Measurements from ENCODE around the gene NAT14. TPM values are rescaled to one million over a fixed set of nuclear protein-coding genes. Genes with fewer than 3 reads are reported as not detected.

Gene NAT14
- total RNA-seq, 1 donor from 2014 or later: 37.7 TPM

GRCh38 chr19:55443045-55443823, 41.8 kb upstream of the NAT14 start, which contains the start of gene SHISA7:
Gene SHISA7, minus strand, starts transcription at chr19:55443300. Its CDS starts 437 bp downstream, at chr19:55442863.
- DNase-seq (ENCODE audit: low spot score): no peak
- H3K4me1 Mint-ChIP-seq (ENCODE audit: unreplicated experiment): peaks cover 15% of the 10 kb centered on the region
- H3K27me3 Mint-ChIP-seq (ENCODE audit: unreplicated experiment): peaks cover 50% of the 10 kb centered on the region
- H3K9me3 Mint-ChIP-seq (ENCODE audit: unreplicated experiment): peaks cover 3% of the 10 kb centered on the region
- no peak within 1 kb of the TSS for H3K4me3 Mint-ChIP-seq (ENCODE audit: unreplicated experiment)
- TF ChIP-seq CTCF (IDR thresholded peaks at IDR 0.05; ENCODE audit: unreplicated experiment): no peak
- peaks cover 17% of the 10 kb centered on the region for H3K36me3 Mint-ChIP-seq (ENCODE audit: low read depth, unreplicated experiment)
- no peak within 1 kb of the TSS for H3K27ac Mint-ChIP-seq (ENCODE audit: unreplicated experiment)

- H3K9me3 Mint-ChIP-seq (ENCODE audit: unreplicated experiment): peaks cover 3% of the 10 kb centered on the region
- peaks cover 15% of the 10 kb centered on the region for H3K4me1 Mint-ChIP-seq (ENCODE audit: unreplicated experiment)
- H3K4me3 Mint-ChIP-seq (ENCODE audit: unreplicated experiment): no peak overlapping the region
- H3K36me3 Mint-ChIP-seq (ENCODE audit: low read depth, unreplicated experiment): peaks cover 17% of the 10 kb centered on the region
- no peak for DNase-seq (ENCODE audit: low spot score)
- peaks cover 47% of the 10 kb centered on the region for H3K27me3 Mint-ChIP-seq (ENCODE audit: unreplicated experiment)
- TF ChIP-seq CTCF (IDR thresholded peaks at IDR 0.05; ENCODE audit: unreplicated experiment): no peak
- H3K27ac Mint-ChIP-seq (ENCODE audit: unreplicated experiment): no peak overlapping the region
Observed at GRCh38 chr19:55443824-55444480, 41.0 kb upstream of the NAT14 start.

GRCh38 chr19:55444646-55445045, 40.3 kb upstream of the NAT14 start:
- peaks cover 42% of the 10 kb centered on the region for H3K27me3 Mint-ChIP-seq (ENCODE audit: unreplicated experiment)
- no peak for DNase-seq (ENCODE audit: low spot score)
- H3K4me1 Mint-ChIP-seq (ENCODE audit: unreplicated experiment): peaks cover 15% of the 10 kb centered on the region

GRCh38 chr19:55446060-55446459, 38.9 kb upstream of the NAT14 start:
- Mint-ChIP-seq H3K4me3 (ENCODE audit: unreplicated experiment) (peak overlapping the region; percentile 86), H3K27me3 (ENCODE audit: unreplicated experiment) (peaks cover 42% of the 10 kb centered on the region), H3K27ac (ENCODE audit: unreplicated experiment) (peak overlapping the region; percentile 13), H3K4me1 (ENCODE audit: unreplicated experiment) (peaks cover 11% of the 10 kb centered on the region), H3K9me3 (ENCODE audit: unreplicated experiment) (peaks cover 3% of the 10 kb centered on the region), H3K36me3 (ENCODE audit: low read depth, unreplicated experiment) (peaks cover 5% of the 10 kb centered on the region)
- no peak for DNase-seq (ENCODE audit: low spot score)
- no peak for TF ChIP-seq CTCF (IDR thresholded peaks at IDR 0.05; ENCODE audit: unreplicated experiment)

More at GRCh38 chr19:55444646-55445045, 40.3 kb upstream of the NAT14 start:
- H3K36me3 Mint-ChIP-seq (ENCODE audit: low read depth, unreplicated experiment): peaks cover 12% of the 10 kb centered on the region
- H3K27ac Mint-ChIP-seq (ENCODE audit: unreplicated experiment): peak overlapping the region; percentile 54
- no peak overlapping the region for H3K4me3 Mint-ChIP-seq (ENCODE audit: unreplicated experiment)
- TF ChIP-seq CTCF (IDR thresholded peaks at IDR 0.05; ENCODE audit: unreplicated experiment): no peak
- H3K9me3 Mint-ChIP-seq (ENCODE audit: unreplicated experiment): peaks cover 3% of the 10 kb centered on the region

Data from endothelial cell (in vitro differentiated cells).